KMS-11 (cell line): Measurements from ENCODE around the gene LRRC4.

ENCODE experiments used
- H2AFZ ChIP-seq: fragments of 200-600 bp; sonication (generic); 2 replicates; pipeline ENCODE4 v1.6.1; 2016; ENCODE audit warnings: antibody characterized with exemption, mixed run types, low read depth
- H3K27ac ChIP-seq: fragments of 200-600 bp; sonication (generic); 2 replicates; pipeline ENCODE4 v1.6.1; 2016; ENCODE audit warnings: mild to moderate bottlenecking, mixed run types
- H3K27me3 ChIP-seq: fragments of 200-600 bp; sonication (generic); 2 replicates; pipeline ENCODE4 v1.6.1; 2017; ENCODE audit warnings: mild to moderate bottlenecking, low read depth, mixed run types, moderate library complexity; ENCODE audit not compliant: insufficient read depth
- H3K36me3 ChIP-seq: fragments of 200-600 bp; sonication (generic); 2 replicates; pipeline ENCODE4 v1.6.1; 2017; ENCODE audit warnings: mild to moderate bottlenecking, mixed run types; ENCODE audit not compliant: insufficient read depth
- H3K4me1 ChIP-seq: fragments of 200-600 bp; sonication (generic); 2 replicates; pipeline ENCODE4 v1.6.1; 2016; ENCODE audit warnings: mild to moderate bottlenecking, low read depth, mixed run types; ENCODE audit not compliant: poor library complexity, severe bottlenecking
- H3K4me2 ChIP-seq: fragments of 200-600 bp; sonication (generic); 2 replicates; pipeline ENCODE4 v1.7.0; 2016; ENCODE audit warnings: mild to moderate bottlenecking, mixed run types
- H3K4me3 ChIP-seq: fragments of 200-600 bp; sonication (generic); IDR thresholded peaks from 2 replicates; pipeline ENCODE4 v1.6.1; 2017; ENCODE audit warnings: low read depth, low read length, mixed read lengths; ENCODE audit not compliant: insufficient read depth
- H3K79me2 ChIP-seq: fragments of 200-600 bp; sonication (generic); 2 replicates; pipeline ENCODE4 v1.6.1; 2016; ENCODE audit warnings: low read depth, mixed run types; ENCODE audit not compliant: insufficient read depth
- H3K9ac ChIP-seq: fragments of 200-600 bp; sonication (generic); 2 replicates; pipeline ENCODE4 v1.6.1; 2016; ENCODE audit warnings: mild to moderate bottlenecking, mixed run types
- H4K20me1 ChIP-seq: fragments of 200-600 bp; sonication (generic); 2 replicates; pipeline ENCODE4 v1.6.1; 2016; ENCODE audit warnings: mild to moderate bottlenecking, mixed run types; ENCODE audit not compliant: insufficient read depth
- CTCF ChIP-seq: fragments of 200-600 bp; sonication (generic); conservative IDR thresholded peaks from 2 replicates; pipeline ENCODE4 v1.6.1; 2017; ENCODE audit warnings: low read depth, mild to moderate bottlenecking, antibody characterized with exemption, low read length, moderate library complexity, mixed read lengths

The LRRC4 gene

DNA sequence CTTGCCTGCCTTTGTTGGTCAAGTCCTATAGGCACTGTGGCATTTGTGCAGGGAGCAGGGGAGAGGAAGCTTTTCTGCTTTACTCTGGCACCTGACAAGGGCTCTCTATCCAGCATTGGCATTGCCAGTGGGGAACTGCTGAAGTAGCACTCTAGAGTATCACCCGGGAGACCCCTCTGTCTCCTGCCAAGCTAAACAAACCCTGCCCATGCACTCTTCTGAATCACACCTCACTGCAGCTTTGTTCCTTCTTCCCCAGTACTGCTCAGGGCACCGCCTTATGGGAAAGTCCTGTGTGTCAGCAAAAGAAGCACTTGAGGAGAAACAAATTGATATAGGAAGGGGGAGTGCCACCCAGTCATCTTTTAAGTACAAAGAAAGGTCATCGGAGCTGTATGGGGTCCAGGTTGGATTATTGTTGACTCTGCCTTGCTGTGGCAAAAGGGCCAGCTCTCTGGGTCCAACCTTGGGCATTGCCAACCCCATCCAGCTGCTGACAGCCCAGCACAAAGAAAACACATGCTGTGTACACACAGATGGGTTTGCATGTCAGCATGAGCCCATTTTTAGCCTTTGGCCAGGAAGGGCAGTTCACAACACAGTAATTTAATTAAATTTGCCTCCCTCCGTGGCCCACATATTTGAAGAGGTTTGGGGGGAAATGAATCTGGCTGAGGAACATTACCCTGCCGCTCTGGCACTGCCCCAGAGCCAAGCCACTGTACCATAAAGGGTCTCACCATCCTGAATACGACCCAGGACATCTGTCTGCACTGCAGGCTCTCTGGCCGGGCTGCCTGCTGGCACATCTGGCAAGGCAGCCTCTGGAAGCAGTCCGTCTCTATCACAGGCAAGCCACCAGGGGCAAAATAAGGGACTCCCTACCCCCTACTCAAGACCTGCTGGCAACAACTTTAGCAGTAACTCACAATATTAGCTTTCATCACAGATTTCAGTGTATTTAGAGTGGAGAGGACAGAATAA is 13.1 kb downstream of the LRRC4 start:
- Histone ChIP-seq H2AFZ (no peak overlapping the region), H4K20me1 (no peaks in the 10 kb centered on the region), H3K4me1 (no peaks in the 10 kb centered on the region), H3K4me3 (no peak overlapping the region), H3K4me2 (no peak overlapping the region), H3K9ac (no peak overlapping the region), H3K79me2 (no peaks in the 10 kb centered on the region), H3K27ac (no peak overlapping the region), H3K36me3 (no peaks in the 10 kb centered on the region), H3K27me3 (no peaks in the 10 kb centered on the region)
- TF ChIP-seq CTCF = no peak

DNA sequence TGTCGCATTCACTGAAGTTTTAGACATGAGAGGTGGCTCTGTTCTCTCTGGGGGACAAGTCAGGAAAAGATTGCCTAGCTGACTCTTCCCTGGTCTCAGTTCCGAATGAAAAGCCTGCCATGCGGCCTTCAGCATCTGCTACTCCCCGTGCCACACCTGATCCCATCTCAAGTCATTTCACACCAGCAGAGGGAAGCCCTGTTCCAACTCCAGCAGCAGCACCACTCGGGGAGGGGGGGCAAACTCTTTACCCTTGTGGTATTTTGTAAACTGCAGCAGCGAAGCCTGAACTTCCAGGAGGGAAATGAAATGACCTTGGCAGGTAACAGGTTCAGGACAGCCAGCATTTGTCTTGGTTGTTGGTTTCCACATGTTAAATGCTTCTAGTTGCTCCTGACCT is 13.8 kb downstream of the LRRC4 start:
- Histone ChIP-seq H4K20me1 (no peaks in the 10 kb centered on the region), H3K4me3 (no peak overlapping the region)
- no peak for TF ChIP-seq CTCF

DNA sequence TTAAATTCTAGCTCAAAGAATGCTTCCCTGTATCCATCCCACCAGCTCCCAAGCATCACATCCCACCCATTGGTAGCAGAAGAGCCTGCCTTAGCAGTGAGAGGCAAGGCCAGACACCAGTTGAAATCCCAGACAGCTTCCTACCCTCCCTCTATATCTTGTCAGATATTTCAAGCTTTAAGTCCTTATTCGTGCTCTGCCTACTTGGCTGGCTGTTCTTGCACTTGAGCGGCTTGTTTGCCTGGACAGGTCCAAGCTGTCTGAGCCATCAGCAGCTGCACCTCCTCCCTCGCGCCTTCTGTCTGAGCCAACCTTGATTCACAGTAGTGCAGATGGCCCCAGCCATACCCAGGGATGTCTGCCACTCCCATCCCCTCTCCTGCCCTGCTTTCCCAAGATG is 16.4 kb downstream of the LRRC4 start:
- no peak overlapping the region for H3K4me2 ChIP-seq
- H3K79me2 ChIP-seq = no peaks in the 10 kb centered on the region
- H3K4me3 ChIP-seq = no peak overlapping the region
- H3K9ac ChIP-seq = no peak overlapping the region
- H2AFZ ChIP-seq = no peak overlapping the region
- H3K27ac ChIP-seq = no peak overlapping the region
- H4K20me1 ChIP-seq = no peaks in the 10 kb centered on the region
- no peak for TF ChIP-seq CTCF
- no peaks in the 10 kb centered on the region for H3K36me3 ChIP-seq
- H3K27me3 ChIP-seq = no peaks in the 10 kb centered on the region
- no peaks in the 10 kb centered on the region for H3K4me1 ChIP-seq

More for the DNA sequence above, 13.8 kb downstream of the LRRC4 start:
- H2AFZ ChIP-seq = no peak overlapping the region
- H3K4me1 ChIP-seq = no peaks in the 10 kb centered on the region
- no peak overlapping the region for H3K9ac ChIP-seq
- H3K27ac ChIP-seq = no peak overlapping the region
- no peak overlapping the region for H3K4me2 ChIP-seq
- H3K36me3 ChIP-seq = no peaks in the 10 kb centered on the region
- no peaks in the 10 kb centered on the region for H3K27me3 ChIP-seq
- H3K79me2 ChIP-seq = no peaks in the 10 kb centered on the region

DNA sequence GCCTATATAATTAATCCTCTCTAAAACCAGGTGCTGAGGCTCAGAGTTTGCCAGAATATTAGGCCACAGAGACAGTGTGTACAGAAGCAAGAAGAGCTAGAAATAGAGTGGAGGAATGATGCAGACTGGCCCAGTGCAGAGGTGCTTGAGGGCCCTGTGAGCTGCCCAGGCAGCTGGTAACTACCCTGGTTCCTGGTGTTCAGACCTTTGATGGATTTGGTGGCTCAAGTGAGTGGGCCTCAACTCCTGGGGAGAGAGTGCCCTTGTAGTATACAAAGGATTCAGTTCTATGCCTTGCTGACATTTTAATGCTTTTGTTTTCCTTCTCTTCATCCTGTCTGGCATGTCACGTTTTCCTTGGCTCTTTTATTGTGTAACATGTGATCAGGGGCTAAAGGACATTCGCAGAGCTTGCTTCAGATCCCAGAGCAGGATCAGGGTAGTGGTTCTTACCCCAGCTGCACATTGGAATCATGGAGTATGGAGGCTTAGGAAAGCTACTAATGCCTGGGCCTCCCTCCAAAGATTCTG is 20.0 kb downstream of the LRRC4 start:
- no peak for TF ChIP-seq CTCF
- H2AFZ ChIP-seq = no peak overlapping the region

More for the DNA sequence above, 20.0 kb downstream of the LRRC4 start:
- Histone ChIP-seq H3K27ac (no peak overlapping the region), H3K36me3 (no peaks in the 10 kb centered on the region), H3K4me2 (no peak overlapping the region), H3K27me3 (no peaks in the 10 kb centered on the region), H3K9ac (no peak overlapping the region), H3K4me3 (no peak overlapping the region), H3K4me1 (no peaks in the 10 kb centered on the region), H3K79me2 (no peaks in the 10 kb centered on the region), H4K20me1 (no peaks in the 10 kb centered on the region)
